ENCODE data around the gene TAS1R1.

TAS1R1 gene

DNA sequence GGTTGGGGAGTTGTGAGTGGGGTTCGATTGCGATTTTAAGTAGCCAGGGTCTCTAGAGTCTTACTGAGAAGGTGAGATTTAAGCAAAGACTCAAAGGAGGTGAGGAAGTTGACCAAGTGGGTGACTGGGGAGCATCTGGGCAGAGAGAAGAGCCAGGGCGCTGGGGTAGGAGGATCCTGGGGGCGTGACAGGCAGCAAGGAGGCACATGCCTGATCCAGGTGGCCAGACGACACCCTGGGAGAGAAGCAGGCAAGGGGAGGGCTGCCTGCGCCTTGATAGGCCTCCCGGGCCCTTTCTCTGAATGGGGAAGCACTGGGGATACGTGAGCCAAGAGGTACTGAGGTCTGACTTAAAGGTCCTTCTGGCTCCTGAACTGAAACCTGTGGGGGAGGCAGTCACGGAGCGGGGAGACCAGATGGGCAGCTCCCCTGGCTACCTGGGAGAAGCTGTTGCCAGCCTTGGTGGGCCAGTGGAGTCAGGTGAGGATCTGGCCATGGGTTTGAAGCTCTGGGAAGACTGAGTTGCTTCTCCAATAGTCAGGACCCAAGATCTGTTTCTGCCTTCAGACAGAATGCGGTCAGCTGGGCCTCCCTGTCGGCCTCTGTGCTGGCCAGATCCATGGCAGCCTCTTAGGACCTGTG, 30.1 kb downstream of the TAS1R1 start:
- no peaks in the 10 kb centered on the region; the same call in 1 of the 2 replicates for H3K4me1 ChIP-seq (ENCODE audit: insufficient read depth, low read length)
- peaks cover 4% of the 10 kb centered on the region for H3K36me3 ChIP-seq (ENCODE audit: insufficient read depth, low read length)
- no peak overlapping the region for H3K9ac ChIP-seq (ENCODE audit: low read depth, low read length)
- no peaks in the 10 kb centered on the region for H3K9me3 ChIP-seq (ENCODE audit: control insufficient read depth, insufficient read depth, low read length)

GRCh38 chr1:6585841-6586240, 30.7 kb downstream of the TAS1R1 start:
- H3K4me1 ChIP-seq (ENCODE audit: insufficient read depth, low read length) = no peaks in the 10 kb centered on the region
- H3K36me3 ChIP-seq (ENCODE audit: insufficient read depth, low read length) = peaks cover 4% of the 10 kb centered on the region

GRCh38 chr1:6586404-6586816, 31.3 kb downstream of the TAS1R1 start:
- H3K4me1 ChIP-seq (ENCODE audit: insufficient read depth, low read length) = no peaks in the 10 kb centered on the region
- peaks cover 4% of the 10 kb centered on the region for H3K36me3 ChIP-seq (ENCODE audit: insufficient read depth, low read length)
- no peak overlapping the region for H3K9ac ChIP-seq (ENCODE audit: low read depth, low read length)
- H3K9me3 ChIP-seq (ENCODE audit: control insufficient read depth, insufficient read depth, low read length) = no peaks in the 10 kb centered on the region

More at GRCh38 chr1:6585841-6586240, 30.7 kb downstream of the TAS1R1 start:
- H3K9ac ChIP-seq (ENCODE audit: low read depth, low read length) = no peak overlapping the region
- no peaks in the 10 kb centered on the region for H3K9me3 ChIP-seq (ENCODE audit: control insufficient read depth, insufficient read depth, low read length)

DNA sequence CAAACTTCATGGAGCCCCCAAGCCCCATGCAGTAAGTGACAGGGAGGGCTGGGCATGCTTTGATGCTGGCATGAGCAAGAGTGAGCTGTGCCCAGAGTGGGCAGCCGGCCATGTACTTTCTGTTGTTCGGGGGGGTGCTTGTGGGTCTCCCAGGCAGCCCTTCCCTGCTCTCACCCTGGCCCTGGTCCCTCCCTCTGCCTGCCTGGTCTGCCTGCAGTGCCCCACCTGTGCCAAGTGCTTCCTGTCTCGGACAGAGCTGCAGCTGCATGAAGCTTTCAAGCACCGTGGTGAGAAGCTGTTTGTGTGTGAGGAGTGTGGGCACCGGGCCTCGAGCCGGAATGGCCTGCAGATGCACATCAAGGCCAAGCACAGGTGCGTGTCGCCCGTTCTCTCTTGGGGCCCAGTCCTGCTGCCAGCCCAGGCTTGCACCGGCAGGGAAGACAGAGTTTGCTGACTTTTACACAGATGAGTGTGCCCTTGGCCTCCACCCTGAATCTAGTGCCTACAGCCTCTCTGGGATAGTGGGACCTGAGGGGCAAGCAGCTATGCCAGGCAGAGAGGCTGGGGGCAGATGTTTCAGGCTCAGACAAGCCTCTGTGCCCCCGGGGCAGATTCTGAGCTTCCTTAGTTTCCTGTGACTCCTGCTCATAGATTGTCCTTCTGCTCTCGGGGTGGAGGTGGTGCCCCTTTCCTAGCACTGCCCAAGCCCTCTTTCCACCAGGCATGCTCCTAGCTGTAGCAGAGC, 32.3 kb downstream of the TAS1R1 start:
- H3K9ac ChIP-seq (ENCODE audit: low read depth, low read length) = no peak overlapping the region
- H3K4me1 ChIP-seq (ENCODE audit: insufficient read depth, low read length) = no peaks in the 10 kb centered on the region
- no peaks in the 10 kb centered on the region; the same call in none of the 2 replicates for H3K36me3 ChIP-seq (ENCODE audit: insufficient read depth, low read length)
- H3K9me3 ChIP-seq (ENCODE audit: control insufficient read depth, insufficient read depth, low read length) = no peaks in the 10 kb centered on the region

DNA sequence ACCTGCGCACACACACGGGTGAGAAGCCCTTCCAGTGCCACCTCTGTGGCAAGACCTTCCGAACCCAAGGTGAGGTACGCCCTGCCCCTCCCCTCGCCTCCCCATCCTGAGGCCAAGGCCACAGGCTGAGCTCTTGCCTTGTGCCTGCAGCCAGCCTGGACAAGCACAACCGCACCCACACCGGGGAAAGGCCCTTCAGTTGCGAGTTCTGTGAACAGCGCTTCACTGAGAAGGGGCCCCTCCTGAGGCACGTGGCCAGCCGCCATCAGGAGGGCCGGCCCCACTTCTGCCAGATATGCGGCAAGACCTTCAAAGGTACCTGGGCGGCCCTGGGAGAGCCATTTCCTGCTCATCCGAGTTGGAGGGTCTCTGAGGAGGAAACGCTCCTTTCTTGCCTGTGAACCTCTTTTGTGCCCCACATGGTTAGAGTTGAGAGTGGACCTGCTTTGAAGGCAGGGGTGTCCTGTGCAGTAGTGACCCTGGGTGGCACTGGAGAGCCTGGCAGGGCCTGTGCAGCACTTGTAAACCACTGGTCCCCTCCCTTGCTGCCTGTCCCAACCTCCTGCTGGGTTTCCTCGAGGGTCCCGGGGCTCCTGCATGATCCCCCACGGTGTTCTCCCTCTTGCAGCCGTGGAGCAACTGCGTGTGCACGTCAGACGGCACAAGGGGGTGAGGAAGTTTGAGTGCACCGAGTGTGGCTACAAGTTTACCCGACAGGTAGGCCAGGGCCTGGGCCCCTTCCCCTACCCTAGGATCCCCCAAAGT, 33.2 kb downstream of the TAS1R1 start:
- Histone ChIP-seq H3K4me1 (ENCODE audit: insufficient read depth, low read length) (no peaks in the 10 kb centered on the region), H3K36me3 (ENCODE audit: insufficient read depth, low read length) (no peaks in the 10 kb centered on the region; the same call in 1 of the 2 replicates), H3K9ac (ENCODE audit: low read depth, low read length) (no peak overlapping the region), H3K9me3 (ENCODE audit: control insufficient read depth, insufficient read depth, low read length) (no peaks in the 10 kb centered on the region)

DNA sequence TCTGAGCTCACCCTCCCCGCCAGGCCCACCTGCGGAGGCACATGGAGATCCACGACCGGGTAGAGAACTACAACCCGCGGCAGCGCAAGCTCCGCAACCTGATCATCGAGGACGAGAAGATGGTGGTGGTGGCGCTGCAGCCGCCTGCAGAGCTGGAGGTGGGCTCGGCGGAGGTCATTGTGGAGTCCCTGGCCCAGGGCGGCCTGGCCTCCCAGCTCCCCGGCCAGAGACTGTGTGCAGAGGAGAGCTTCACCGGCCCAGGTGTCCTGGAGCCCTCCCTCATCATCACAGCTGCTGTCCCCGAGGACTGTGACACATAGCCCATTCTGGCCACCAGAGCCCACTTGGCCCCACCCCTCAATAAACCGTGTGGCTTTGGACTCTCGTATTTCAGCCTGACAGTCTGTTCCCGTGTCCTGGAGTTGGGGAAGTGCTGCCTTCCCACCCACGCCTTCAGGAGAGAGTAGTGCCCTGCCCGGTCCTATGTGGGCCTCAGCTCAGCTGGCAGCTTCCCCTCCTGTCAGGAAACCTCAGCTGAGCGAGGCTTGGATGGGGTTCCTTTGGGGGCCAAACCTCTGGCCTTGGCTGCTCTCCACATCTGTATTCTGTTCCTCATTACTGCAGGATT, 33.9 kb downstream of the TAS1R1 start:
- Histone ChIP-seq H3K9ac (ENCODE audit: low read depth, low read length) (no peak overlapping the region), H3K4me1 (ENCODE audit: insufficient read depth, low read length) (no peaks in the 10 kb centered on the region), H3K36me3 (ENCODE audit: insufficient read depth, low read length) (no peaks in the 10 kb centered on the region; the same call in 1 of the 2 replicates), H3K9me3 (ENCODE audit: control insufficient read depth, insufficient read depth, low read length) (no peaks in the 10 kb centered on the region)

DNA sequence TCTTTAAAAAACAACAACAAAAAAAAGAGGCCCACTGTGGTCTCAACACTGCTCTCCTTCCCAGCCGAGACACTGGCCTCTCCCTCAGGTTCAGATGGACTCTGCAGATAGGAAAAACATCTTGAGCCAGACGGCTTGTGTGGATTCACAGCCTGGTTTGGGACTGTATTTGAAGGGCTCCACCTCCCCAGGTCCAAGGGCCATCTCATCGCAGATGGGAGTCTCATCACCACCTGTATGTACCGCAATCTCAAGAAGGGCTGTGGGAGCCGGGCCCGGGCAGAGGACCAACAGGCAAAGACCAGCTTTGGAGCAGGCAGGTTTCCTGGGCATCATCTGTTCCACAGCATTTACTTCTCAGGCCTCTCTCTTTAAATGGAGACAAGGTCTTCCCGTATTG, 34.9 kb downstream of the TAS1R1 start:
- H3K36me3 ChIP-seq (ENCODE audit: insufficient read depth, low read length) = no peaks in the 10 kb centered on the region; the same call in 1 of the 2 replicates
- H3K9me3 ChIP-seq (ENCODE audit: control insufficient read depth, insufficient read depth, low read length) = no peaks in the 10 kb centered on the region
- no peaks in the 10 kb centered on the region for H3K4me1 ChIP-seq (ENCODE audit: insufficient read depth, low read length)
- H3K9ac ChIP-seq (ENCODE audit: low read depth, low read length) = no peak overlapping the region

GRCh38 chr1:6591222-6591621, 36.1 kb downstream of the TAS1R1 start:
- Histone ChIP-seq H3K9me3 (ENCODE audit: control insufficient read depth, insufficient read depth, low read length) (no peaks in the 10 kb centered on the region), H3K36me3 (ENCODE audit: insufficient read depth, low read length) (no peaks in the 10 kb centered on the region; the same call in 1 of the 2 replicates), H3K4me1 (ENCODE audit: insufficient read depth, low read length) (no peaks in the 10 kb centered on the region), H3K9ac (ENCODE audit: low read depth, low read length) (no peak overlapping the region)

- Histone ChIP-seq H3K9me3 (ENCODE audit: control insufficient read depth, insufficient read depth, low read length) (no peaks in the 10 kb centered on the region), H3K9ac (ENCODE audit: low read depth, low read length) (no peak overlapping the region), H3K36me3 (ENCODE audit: insufficient read depth, low read length) (no peaks in the 10 kb centered on the region; the same call in 1 of the 2 replicates), H3K4me1 (ENCODE audit: insufficient read depth, low read length) (no peaks in the 10 kb centered on the region)
These were observed 36.5 kb downstream of the TAS1R1 start for GRCh38 chr1:6591644-6592043.

DNA sequence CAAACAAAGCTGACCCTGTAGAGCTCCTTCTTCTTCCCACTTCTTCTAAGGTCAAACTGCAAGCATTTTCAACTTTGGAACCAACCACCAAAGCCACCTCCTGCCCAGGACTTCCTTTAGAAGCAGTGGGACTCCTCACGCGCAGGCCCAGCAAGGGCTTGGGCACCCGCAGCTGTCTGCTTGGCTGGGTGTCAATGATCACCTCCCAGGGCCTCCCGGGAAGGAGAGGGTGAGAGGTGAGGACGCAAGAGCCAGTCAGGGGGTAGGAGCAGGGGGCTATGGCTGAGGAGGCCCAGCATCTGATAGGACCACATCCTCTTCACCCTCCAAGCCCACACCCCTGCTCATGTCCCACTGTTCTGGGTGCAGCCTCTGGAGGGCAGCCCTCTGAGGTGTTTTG, 37.3 kb downstream of the TAS1R1 start:
- Histone ChIP-seq H3K9me3 (ENCODE audit: control insufficient read depth, insufficient read depth, low read length) (no peaks in the 10 kb centered on the region), H3K36me3 (ENCODE audit: insufficient read depth, low read length) (no peaks in the 10 kb centered on the region; the same call in 1 of the 2 replicates)

DNA sequence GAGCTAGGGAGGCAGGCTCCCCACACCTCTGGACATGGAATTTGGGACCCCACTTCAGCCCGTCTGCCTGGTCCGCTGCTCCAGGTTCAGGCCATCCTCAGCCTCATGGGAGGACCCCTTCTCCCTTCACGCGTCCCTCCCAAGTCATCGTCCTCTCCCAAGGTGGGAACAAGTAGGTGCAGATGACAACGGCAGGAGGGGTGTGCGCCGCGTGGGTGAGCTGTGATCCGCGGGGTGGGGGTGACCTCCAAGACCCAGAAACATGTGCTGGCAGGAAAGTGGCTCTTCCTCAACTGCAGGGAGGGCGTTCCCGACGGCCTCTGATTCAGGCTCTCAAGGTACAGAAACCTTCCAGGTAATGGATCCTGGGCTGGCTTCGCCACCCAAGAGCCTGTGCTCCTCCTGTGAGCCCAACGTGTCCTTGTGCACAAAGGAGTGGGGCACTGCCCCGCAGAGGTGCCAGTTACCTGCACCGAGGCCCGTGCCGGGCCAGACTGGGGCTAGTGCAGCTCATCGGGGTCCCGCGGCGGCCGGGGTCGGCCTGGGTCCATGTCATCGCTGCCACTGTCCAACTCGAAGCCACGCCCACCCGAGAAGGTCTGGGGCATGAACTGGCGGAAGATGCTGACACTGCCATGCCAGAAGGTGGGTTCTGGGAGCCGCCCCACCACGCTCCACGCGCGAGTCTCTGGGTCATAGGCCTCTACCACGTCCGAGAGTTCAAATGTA, 37.9 kb downstream of the TAS1R1 start:
- no peaks in the 10 kb centered on the region for H3K9me3 ChIP-seq (ENCODE audit: control insufficient read depth, insufficient read depth, low read length)
- H3K4me1 ChIP-seq (ENCODE audit: insufficient read depth, low read length) = no peaks in the 10 kb centered on the region
- H3K9ac ChIP-seq (ENCODE audit: low read depth, low read length) = no peak overlapping the region
- no peaks in the 10 kb centered on the region; the same call in none of the 2 replicates for H3K36me3 ChIP-seq (ENCODE audit: insufficient read depth, low read length)

More for the DNA sequence above, 37.3 kb downstream of the TAS1R1 start:
- Histone ChIP-seq H3K4me1 (ENCODE audit: insufficient read depth, low read length) (no peaks in the 10 kb centered on the region), H3K9ac (ENCODE audit: low read depth, low read length) (no peak overlapping the region)

DNA sequence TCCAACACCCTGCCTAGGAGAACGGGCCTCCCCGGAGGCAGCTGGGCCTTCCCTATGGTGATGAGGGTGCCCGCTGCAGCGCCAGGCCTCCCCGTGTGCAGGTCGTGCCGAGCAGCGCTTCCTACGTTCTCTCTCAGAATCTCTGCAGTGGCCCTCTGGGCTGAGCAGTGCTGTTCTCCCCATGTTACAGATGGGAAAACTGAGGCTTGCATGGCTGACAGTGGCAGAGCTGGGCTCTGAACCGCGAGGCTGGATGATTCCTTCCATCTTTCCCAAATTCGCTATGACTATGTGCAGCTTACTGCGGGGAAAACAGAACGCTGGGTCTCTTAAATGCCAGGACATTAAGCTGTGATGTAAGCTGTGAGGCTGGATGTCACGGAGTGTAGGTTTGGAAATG, 38.7 kb downstream of the TAS1R1 start:
- no peak overlapping the region for H3K9ac ChIP-seq (ENCODE audit: low read depth, low read length)
- H3K9me3 ChIP-seq (ENCODE audit: control insufficient read depth, insufficient read depth, low read length) = no peaks in the 10 kb centered on the region
- H3K36me3 ChIP-seq (ENCODE audit: insufficient read depth, low read length) = no peaks in the 10 kb centered on the region; the same call in none of the 2 replicates
- no peaks in the 10 kb centered on the region for H3K4me1 ChIP-seq (ENCODE audit: insufficient read depth, low read length)

DNA sequence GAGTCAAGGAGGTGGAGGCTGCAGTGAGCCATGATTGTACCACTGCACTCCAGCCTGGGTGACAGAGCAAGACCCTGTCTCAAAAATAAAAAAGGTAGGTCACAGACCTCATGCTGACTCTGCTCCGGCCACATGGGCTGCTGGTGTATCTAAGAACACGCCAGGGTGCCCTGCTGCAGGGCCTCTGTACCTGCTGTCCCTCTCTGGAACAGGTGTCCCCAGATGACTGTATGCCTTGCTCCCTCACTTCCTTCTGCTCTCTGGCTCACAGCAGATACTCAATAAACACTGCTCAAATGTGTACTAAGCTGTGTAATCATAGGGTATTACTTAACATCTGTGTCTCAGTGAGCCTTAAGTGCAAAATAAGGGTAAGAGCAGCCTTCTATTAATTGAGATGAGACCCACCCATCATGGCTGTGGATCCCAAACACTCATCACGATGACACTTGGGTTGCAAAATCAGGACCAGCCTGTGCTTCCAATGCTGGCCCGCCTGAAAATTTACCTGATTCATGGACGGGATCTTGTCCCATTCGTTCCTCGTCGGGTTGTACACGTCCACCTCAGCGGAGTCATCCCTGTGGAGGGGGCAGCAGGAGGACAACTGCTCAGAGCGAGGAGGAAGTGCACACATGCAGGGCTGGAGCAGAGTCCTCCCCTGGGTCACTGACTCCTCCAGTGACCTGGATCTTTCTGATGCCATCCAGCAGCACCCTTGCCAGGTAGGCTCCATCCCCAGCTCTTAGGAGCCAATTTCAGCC, 40.1 kb downstream of the TAS1R1 start:
- no peaks in the 10 kb centered on the region for H3K4me1 ChIP-seq (ENCODE audit: insufficient read depth, low read length)
- H3K36me3 ChIP-seq (ENCODE audit: insufficient read depth, low read length) = no peaks in the 10 kb centered on the region; the same call in none of the 2 replicates
- H3K9me3 ChIP-seq (ENCODE audit: control insufficient read depth, insufficient read depth, low read length) = no peaks in the 10 kb centered on the region
- H3K9ac ChIP-seq (ENCODE audit: low read depth, low read length) = no peak overlapping the region

Measured in ES-I3 (cell line).